Breast epithelium (tissue), 3 donors: ENCODE measurements around the gene KCNG1.

Experiments used
- CTCF ChIP-seq, 3 donors: fragments of 450-650 bp; IDR thresholded peaks; one replicate each; pipeline ENCODE4 v1.5.1; 2016 to 2017; ENCODE audit warnings: antibody characterized with exemption in 3 of 3, mild to moderate bottlenecking in 3 of 3, moderate library complexity in 3 of 3
- POLR2AphosphoS5 ChIP-seq, 3 donors: sonication (generic); formaldehyde crosslinking; IDR thresholded peaks; one replicate each; pipeline ENCODE4 v1.6.1; 2017; ENCODE audit warnings: antibody characterized with exemption in 3 of 3

- no peak for TF ChIP-seq CTCF (IDR thresholded peaks at IDR 0.05)
- TF ChIP-seq POLR2AphosphoS5 (IDR thresholded peaks at IDR 0.05) = no peak
Observed at GRCh38 chr20:51010043-51010365, 12.9 kb downstream of the KCNG1 start.
